ENCODE data around the gene AGT.

AGT gene

GRCh38 chr1:230703679-230704385, 10.1 kb downstream of the AGT start:
- H3K4me3 ChIP-seq (replicated peaks; ENCODE audit: insufficient read depth, low read length), result no peak overlapping the region
- H3K27ac ChIP-seq (replicated peaks), result no peak overlapping the region
- no peaks in the 10 kb centered on the region for H3K27me3 ChIP-seq (ENCODE audit: insufficient read depth, poor library complexity, severe bottlenecking)
- DNase-seq (ENCODE audit: low read depth in 1 of 2, low spot score in 1 of 2), result no peak
- no peak for TF ChIP-seq CTCF (IDR thresholded peaks at IDR 0.05; ENCODE audit: insufficient read depth, low read length)
- TF ChIP-seq SPI1 (IDR thresholded peaks at IDR 0.05; ENCODE audit: borderline replicate concordance, low read depth), result no peak
- no peak for TF ChIP-seq GABPA (IDR thresholded peaks at IDR 0.05; ENCODE audit: low read depth)
- no peak for TF ChIP-seq REST (IDR thresholded peaks at IDR 0.05; ENCODE audit: insufficient replicate concordance, low read depth)
- no peak for TF ChIP-seq POLR2AphosphoS5 (IDR thresholded peaks at IDR 0.05; ENCODE audit: low read depth)

DNA sequence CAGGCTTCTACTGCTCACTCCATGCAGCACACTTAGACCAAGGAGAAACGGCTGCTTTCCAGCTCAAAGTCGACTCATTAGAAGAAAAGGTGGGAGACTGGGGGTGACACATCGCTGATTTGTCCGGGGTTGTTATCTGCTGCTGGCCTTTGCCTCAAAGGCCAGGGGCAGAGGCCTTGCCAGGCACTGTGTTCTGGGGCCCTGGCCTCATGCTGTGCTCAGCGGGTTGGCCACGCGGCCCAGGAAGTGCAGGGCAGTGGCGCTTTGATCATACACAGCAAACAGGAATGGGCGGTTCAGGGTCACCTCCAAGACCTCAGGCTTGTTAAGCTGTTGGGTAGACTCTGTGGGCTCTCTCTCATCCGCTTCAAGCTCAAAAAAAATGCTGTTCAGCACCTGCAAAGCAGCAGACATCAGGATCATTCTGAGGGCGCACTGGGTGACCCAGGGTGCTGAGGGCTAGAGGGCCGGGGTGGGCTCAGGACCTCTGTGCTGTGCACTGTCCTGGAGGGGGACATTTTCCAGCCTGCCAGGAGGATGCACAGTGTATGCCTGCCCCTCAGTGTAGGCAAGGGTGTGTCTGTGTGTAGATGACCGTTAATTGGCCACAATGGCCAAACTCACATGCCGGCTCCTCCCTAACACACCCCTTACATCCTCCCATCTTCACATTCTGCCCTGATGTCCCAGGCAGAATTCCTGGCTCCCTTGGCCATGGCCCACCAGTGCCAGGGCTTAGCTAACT, 10.8 kb downstream of the AGT start:
- H3K27me3 ChIP-seq (ENCODE audit: insufficient read depth, poor library complexity, severe bottlenecking), result no peaks in the 10 kb centered on the region
- no peak for DNase-seq (ENCODE audit: low read depth in 1 of 2, low spot score in 1 of 2)
- H3K4me3 ChIP-seq (replicated peaks; ENCODE audit: insufficient read depth, low read length), result no peak overlapping the region
- TF ChIP-seq GABPA (IDR thresholded peaks at IDR 0.05; ENCODE audit: low read depth), result no peak
- no peak for TF ChIP-seq SPI1 (IDR thresholded peaks at IDR 0.05; ENCODE audit: borderline replicate concordance, low read depth)
- TF ChIP-seq CTCF (IDR thresholded peaks at IDR 0.05; ENCODE audit: insufficient read depth, low read length), result no peak
- no peak for TF ChIP-seq REST (IDR thresholded peaks at IDR 0.05; ENCODE audit: insufficient replicate concordance, low read depth)
- no peak for TF ChIP-seq POLR2AphosphoS5 (IDR thresholded peaks at IDR 0.05; ENCODE audit: low read depth)
- H3K27ac ChIP-seq (replicated peaks), result no peak overlapping the region

- no peak for DNase-seq (ENCODE audit: low read depth in 1 of 2, low spot score in 1 of 2)
- TF ChIP-seq POLR2AphosphoS5 (IDR thresholded peaks at IDR 0.05; ENCODE audit: low read depth), result no peak
- TF ChIP-seq REST (IDR thresholded peaks at IDR 0.05; ENCODE audit: insufficient replicate concordance, low read depth), result no peak
- no peak for TF ChIP-seq SPI1 (IDR thresholded peaks at IDR 0.05; ENCODE audit: borderline replicate concordance, low read depth)
- no peak for TF ChIP-seq CTCF (IDR thresholded peaks at IDR 0.05; ENCODE audit: insufficient read depth, low read length)
- no peak for TF ChIP-seq GABPA (IDR thresholded peaks at IDR 0.05; ENCODE audit: low read depth)
- Histone ChIP-seq H3K4me3 (replicated peaks; ENCODE audit: insufficient read depth, low read length) (no peak overlapping the region), H3K27ac (replicated peaks) (no peak overlapping the region), H3K27me3 (ENCODE audit: insufficient read depth, poor library complexity, severe bottlenecking) (no peaks in the 10 kb centered on the region)
Observed at GRCh38 chr1:230701895-230702768, 11.8 kb downstream of the AGT start.

Measured in HL-60 (cell line).